ENCODE data around the gene PTPRG. TPM values are rescaled to one million over a fixed set of nuclear protein-coding genes. Genes with fewer than 3 reads are reported as not detected.

PTPRG gene
- total RNA-seq, 2 experiments from 2014 or later: 0.10 TPM; not detected in 1

DNA sequence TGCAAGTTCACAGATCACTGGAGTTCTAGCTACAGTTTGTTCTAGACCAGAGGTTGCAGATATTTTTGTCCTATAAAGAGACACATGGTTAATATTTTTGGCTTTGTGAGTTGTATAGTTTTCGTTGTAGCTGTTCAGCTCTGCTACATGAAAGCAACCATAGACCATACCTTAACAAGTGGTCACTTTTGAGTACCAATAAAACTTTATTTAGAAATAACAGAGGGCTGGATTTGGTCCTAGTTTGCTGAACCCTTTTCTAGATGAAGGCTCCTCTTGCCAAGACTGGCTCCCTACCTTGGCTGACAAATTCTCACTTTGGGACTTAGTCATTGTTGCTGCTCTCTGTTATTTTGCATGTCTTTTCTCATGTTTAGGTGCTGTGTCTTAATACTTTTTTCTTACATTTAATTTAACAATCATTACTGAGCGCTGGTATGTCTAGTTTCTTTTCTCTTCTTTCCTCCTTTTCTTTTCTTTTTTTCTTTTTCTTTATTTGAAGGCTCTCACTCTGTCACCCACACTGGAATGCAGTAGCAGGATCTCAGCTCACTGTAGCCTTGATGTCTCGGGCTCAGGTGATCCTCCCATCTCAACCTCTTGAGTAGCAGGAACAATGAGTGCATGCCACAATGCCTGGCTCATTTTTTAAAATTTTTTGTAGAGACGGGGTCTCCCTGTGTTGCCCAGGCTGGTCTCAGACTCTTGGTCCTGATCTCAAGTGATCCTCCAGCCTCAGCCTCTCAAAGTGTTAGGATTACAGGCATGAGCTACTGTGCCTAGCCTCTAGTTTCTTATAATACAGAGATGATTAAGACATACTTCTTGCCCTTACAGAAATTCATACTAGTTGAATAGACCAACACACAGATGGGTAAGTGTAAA, 227.5 kb downstream of the PTPRG start:
- H3K27me3 Mint-ChIP-seq: no peaks in the 10 kb centered on the region
- ChIA-PET POLR2A (no interaction called here), CTCF (no interaction called here)
- no peak overlapping the region for H3K4me3 Mint-ChIP-seq
- no peaks in the 10 kb centered on the region for H3K36me3 Mint-ChIP-seq
- no peak overlapping the region for H3K27ac Mint-ChIP-seq
- H3K9me3 Mint-ChIP-seq: peaks cover 2% of the 10 kb centered on the region
- DNase-seq: no peak
- intact Hi-C loops (cut with micrococcal nuclease): no loop called here
- no peaks in the 10 kb centered on the region for H3K4me1 Mint-ChIP-seq (ENCODE audit: low read depth)

GRCh38 chr3:61789861-61790260, 228.5 kb downstream of the PTPRG start:
- intact Hi-C loops (cut with micrococcal nuclease): no loop called here
- H3K27me3 Mint-ChIP-seq: no peaks in the 10 kb centered on the region
- no peak overlapping the region for H3K27ac Mint-ChIP-seq
- no peaks in the 10 kb centered on the region for H3K36me3 Mint-ChIP-seq
- no peak for DNase-seq
- peaks cover 2% of the 10 kb centered on the region for H3K9me3 Mint-ChIP-seq
- H3K4me1 Mint-ChIP-seq (ENCODE audit: low read depth): no peaks in the 10 kb centered on the region
- CTCF ChIA-PET: no interaction called here
- POLR2A ChIA-PET: no interaction called here
- H3K4me3 Mint-ChIP-seq: no peak overlapping the region

- H3K27me3 Mint-ChIP-seq: no peaks in the 10 kb centered on the region
- no peaks in the 10 kb centered on the region for H3K4me1 Mint-ChIP-seq (ENCODE audit: low read depth)
- H3K9me3 Mint-ChIP-seq: peaks cover 2% of the 10 kb centered on the region
- H3K27ac Mint-ChIP-seq: no peak overlapping the region
- intact Hi-C loops (cut with micrococcal nuclease): no loop called here
- DNase-seq: no peak
- H3K36me3 Mint-ChIP-seq: no peaks in the 10 kb centered on the region
- H3K4me3 Mint-ChIP-seq: no peak overlapping the region
- CTCF ChIA-PET: no interaction called here
- POLR2A ChIA-PET: no interaction called here
These were observed 229.0 kb downstream of the PTPRG start for GRCh38 chr3:61790411-61790810.

DNA sequence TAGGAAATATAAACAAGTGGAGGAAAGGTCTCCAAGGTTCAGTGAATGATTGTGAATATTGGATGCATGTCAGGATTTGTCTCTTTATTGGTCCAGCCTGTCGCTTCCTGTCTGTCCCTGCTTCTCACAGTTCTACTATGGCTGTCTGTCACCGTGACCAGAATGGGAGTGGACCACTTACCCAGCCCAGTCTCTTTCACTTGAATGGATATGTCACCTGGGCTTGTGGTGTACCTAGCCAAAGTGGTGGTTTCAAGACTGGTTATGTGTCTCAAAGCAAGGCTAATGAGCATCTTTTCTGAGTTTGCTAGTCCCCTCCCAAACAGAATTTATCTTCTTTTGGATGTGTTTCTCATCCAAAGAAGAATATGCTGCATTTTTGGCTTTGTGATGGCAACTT, 231.7 kb downstream of the PTPRG start:
- intact Hi-C loops (cut with micrococcal nuclease): no loop called here
- no peak overlapping the region for H3K4me3 Mint-ChIP-seq

GRCh38 chr3:61793521-61793920, 232.2 kb downstream of the PTPRG start:
- DNase-seq: no peak
- intact Hi-C loops (cut with micrococcal nuclease): no loop called here
- H3K9me3 Mint-ChIP-seq: no peaks in the 10 kb centered on the region
- H3K27me3 Mint-ChIP-seq: no peaks in the 10 kb centered on the region
- POLR2A ChIA-PET: no interaction called here
- no peaks in the 10 kb centered on the region for H3K36me3 Mint-ChIP-seq
- no peak overlapping the region for H3K27ac Mint-ChIP-seq
- H3K4me3 Mint-ChIP-seq: no peak overlapping the region
- no peaks in the 10 kb centered on the region for H3K4me1 Mint-ChIP-seq (ENCODE audit: low read depth)
- CTCF ChIA-PET: no interaction called here

More for the DNA sequence above, 231.7 kb downstream of the PTPRG start:
- POLR2A ChIA-PET: no interaction called here
- Mint-ChIP-seq H3K36me3 (no peaks in the 10 kb centered on the region), H3K27ac (no peak overlapping the region), H3K9me3 (no peaks in the 10 kb centered on the region), H3K4me1 (ENCODE audit: low read depth) (no peaks in the 10 kb centered on the region), H3K27me3 (no peaks in the 10 kb centered on the region)
- CTCF ChIA-PET: no interaction called here
- no peak for DNase-seq

- CTCF ChIA-PET: no interaction called here
- H3K9me3 Mint-ChIP-seq: no peaks in the 10 kb centered on the region
- POLR2A ChIA-PET: no interaction called here
- H3K36me3 Mint-ChIP-seq: no peaks in the 10 kb centered on the region
- intact Hi-C loops (cut with micrococcal nuclease): no loop called here
- H3K27me3 Mint-ChIP-seq: no peaks in the 10 kb centered on the region
- no peak overlapping the region for H3K27ac Mint-ChIP-seq
- no peak for DNase-seq
- no peak overlapping the region for H3K4me3 Mint-ChIP-seq
- no peaks in the 10 kb centered on the region for H3K4me1 Mint-ChIP-seq (ENCODE audit: low read depth)
These were observed 233.0 kb downstream of the PTPRG start for GRCh38 chr3:61794341-61794740.

DNA sequence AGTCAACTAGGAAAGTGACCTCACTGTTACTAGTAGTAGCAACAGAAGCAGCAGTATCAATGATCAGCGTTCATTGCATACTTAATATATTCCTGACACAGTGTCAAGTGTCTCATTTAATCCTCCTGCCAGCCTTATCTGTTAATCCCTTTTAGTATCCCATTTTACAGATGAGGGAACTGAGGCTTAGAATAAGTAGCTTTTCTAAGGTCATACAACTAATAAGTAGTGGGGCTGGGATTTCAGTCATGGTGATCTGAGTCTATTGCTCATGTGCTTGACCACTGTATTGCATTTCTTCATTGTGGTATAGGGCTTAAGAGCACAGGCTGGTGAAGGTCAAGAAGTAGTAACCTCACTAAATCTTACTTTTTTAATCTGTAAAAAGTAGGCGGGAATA, 233.6 kb downstream of the PTPRG start:
- Mint-ChIP-seq H3K4me1 (ENCODE audit: low read depth) (no peaks in the 10 kb centered on the region), H3K27me3 (no peaks in the 10 kb centered on the region), H3K27ac (no peak overlapping the region), H3K36me3 (no peaks in the 10 kb centered on the region), H3K4me3 (no peak overlapping the region), H3K9me3 (no peaks in the 10 kb centered on the region)
- DNase-seq: no peak
- intact Hi-C loops (cut with micrococcal nuclease): no loop called here
- ChIA-PET POLR2A (no interaction called here), CTCF (no interaction called here)

GRCh38 chr3:61796088-61796680, 234.8 kb downstream of the PTPRG start:
- Mint-ChIP-seq H3K4me3 (no peak overlapping the region), H3K4me1 (ENCODE audit: low read depth) (no peaks in the 10 kb centered on the region), H3K27me3 (no peaks in the 10 kb centered on the region), H3K36me3 (no peaks in the 10 kb centered on the region), H3K9me3 (no peaks in the 10 kb centered on the region), H3K27ac (no peak overlapping the region)
- intact Hi-C loops (cut with micrococcal nuclease): no loop called here
- CTCF ChIA-PET: no interaction called here
- DNase-seq: no peak
- POLR2A ChIA-PET: no interaction called here

- ChIA-PET POLR2A (no interaction called here), CTCF (no interaction called here)
- Mint-ChIP-seq H3K27ac (no peak overlapping the region), H3K4me3 (no peak overlapping the region), H3K36me3 (no peaks in the 10 kb centered on the region), H3K9me3 (no peaks in the 10 kb centered on the region), H3K4me1 (ENCODE audit: low read depth) (no peaks in the 10 kb centered on the region), H3K27me3 (no peaks in the 10 kb centered on the region)
- intact Hi-C loops (cut with micrococcal nuclease): no loop called here
- no peak for DNase-seq
These were observed 235.5 kb downstream of the PTPRG start for GRCh38 chr3:61796911-61797310.

GRCh38 chr3:61802772-61803171, 241.4 kb downstream of the PTPRG start:
- Mint-ChIP-seq H3K4me1 (ENCODE audit: low read depth) (no peaks in the 10 kb centered on the region), H3K4me3 (no peak overlapping the region), H3K9me3 (no peaks in the 10 kb centered on the region), H3K36me3 (no peaks in the 10 kb centered on the region), H3K27me3 (no peaks in the 10 kb centered on the region), H3K27ac (no peak overlapping the region)
- CTCF ChIA-PET: no interaction called here
- POLR2A ChIA-PET: no interaction called here
- intact Hi-C loops (cut with micrococcal nuclease): no loop called here
- DNase-seq: no peak

DNA sequence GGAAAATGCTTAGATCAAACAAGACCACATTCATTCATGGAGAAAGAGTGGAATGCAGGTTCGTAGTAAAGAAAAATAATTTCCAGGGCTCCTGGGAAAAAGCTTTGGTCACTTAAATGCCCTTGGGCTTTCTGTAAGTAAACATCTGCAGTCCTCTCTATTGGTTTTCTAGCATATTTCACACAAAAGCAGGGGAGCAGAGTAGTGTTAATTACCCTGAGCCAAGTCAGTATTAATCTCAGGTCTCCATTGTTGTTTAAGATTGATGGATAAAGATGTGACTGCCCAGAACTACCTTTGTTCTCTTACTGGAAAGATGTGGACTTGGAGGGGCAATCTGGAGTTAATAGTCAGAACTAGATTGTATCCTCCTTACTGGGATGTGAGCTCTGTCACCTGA, 242.6 kb downstream of the PTPRG start:
- CTCF ChIA-PET: no interaction called here
- no peak for DNase-seq
- Mint-ChIP-seq H3K36me3 (no peaks in the 10 kb centered on the region), H3K4me1 (ENCODE audit: low read depth) (no peaks in the 10 kb centered on the region), H3K27ac (no peak overlapping the region), H3K9me3 (no peaks in the 10 kb centered on the region), H3K4me3 (no peak overlapping the region), H3K27me3 (no peaks in the 10 kb centered on the region)
- intact Hi-C loops (cut with micrococcal nuclease): no loop called here
- POLR2A ChIA-PET: no interaction called here

DNA sequence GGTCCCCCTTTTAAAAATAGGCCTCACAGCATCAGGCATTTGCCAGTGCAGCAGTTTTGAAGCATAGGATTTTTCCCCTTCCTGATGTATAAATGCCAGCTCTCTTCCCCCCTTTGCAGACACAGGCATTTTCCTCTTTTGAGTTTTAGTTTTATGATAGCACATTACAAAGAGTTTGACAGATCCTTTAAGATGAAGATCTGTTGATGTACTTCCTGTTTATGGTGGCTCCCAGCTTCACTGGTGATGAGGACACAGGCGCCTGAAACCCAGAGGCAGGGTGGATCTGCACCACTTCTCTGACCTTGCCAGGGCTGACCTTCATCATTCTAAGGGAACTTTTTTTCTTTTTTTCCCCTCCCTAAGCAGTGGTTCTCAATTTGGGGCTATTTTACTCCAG, 243.4 kb downstream of the PTPRG start:
- Mint-ChIP-seq H3K9me3 (no peaks in the 10 kb centered on the region), H3K27me3 (no peaks in the 10 kb centered on the region), H3K36me3 (no peaks in the 10 kb centered on the region), H3K4me3 (no peak overlapping the region), H3K4me1 (ENCODE audit: low read depth) (no peaks in the 10 kb centered on the region), H3K27ac (no peak overlapping the region)
- no peak for DNase-seq
- POLR2A ChIA-PET: no interaction called here
- intact Hi-C loops (cut with micrococcal nuclease): no loop called here
- CTCF ChIA-PET: no interaction called here

DNA sequence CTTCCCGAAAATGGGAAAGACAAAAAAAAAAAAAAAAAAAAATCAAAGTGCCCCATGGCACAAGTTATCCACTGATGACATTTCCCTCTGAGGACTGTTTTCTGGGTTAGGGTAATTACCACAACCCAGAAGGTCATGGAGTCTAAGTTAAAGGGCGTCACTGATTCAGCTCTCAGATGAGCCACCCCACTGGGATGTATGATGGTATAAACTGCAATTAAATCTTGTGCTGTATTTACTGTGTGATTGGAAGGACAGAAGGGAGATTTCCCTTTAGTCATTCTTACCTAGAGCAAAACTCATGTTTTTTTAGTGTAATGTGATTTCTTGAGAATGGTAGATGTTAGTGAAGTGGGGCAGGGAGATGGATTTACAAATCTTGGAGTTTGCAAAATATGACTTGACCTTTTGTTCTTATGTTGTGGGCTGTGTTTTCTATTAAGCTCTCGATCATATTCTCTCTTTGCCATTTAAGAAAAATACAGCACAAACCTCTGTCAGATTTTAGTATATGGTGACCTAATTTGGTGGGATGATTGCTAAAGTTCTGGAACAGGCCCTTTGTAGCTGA, 244.2 kb downstream of the PTPRG start:
- no peak overlapping the region for H3K4me3 Mint-ChIP-seq
- no peaks in the 10 kb centered on the region for H3K36me3 Mint-ChIP-seq
- CTCF ChIA-PET: no interaction called here
- no peaks in the 10 kb centered on the region for H3K27me3 Mint-ChIP-seq
- POLR2A ChIA-PET: no interaction called here
- intact Hi-C loops (cut with micrococcal nuclease): no loop called here
- no peak for DNase-seq
- H3K4me1 Mint-ChIP-seq (ENCODE audit: low read depth): no peaks in the 10 kb centered on the region
- H3K27ac Mint-ChIP-seq: no peak overlapping the region
- no peaks in the 10 kb centered on the region for H3K9me3 Mint-ChIP-seq

All from activated CD4-positive, alpha-beta memory T cell treated with anti-CD3 and anti-CD28 coated beads for 36 hours (primary cell).